OCI-M1 (cell line): ENCODE measurements around the gene ZNF830.
A peak's percentile ranks its signal among the peaks of the same experiment; 100 is the strongest.
"Not testable (repeated sequence)": the region's sequence is repeated elsewhere in the genome, so short reads cannot be mapped to it uniquely, and the experiment has no call there.

Experiments used
- DNase-seq: peaks from one replicate; lab custom pipeline; 2025; lab: John Stamatoyannopoulos, UW

ZNF830 gene

GRCh38 chr17:34961093-34961911, at the start of gene ZNF830, which contains the start of gene CCT6B:
Gene ZNF830, plus strand, starts transcription at chr17:34961540. Its CDS starts 27 bp downstream, at chr17:34961567.
Gene CCT6B, minus strand, starts transcription at chr17:34961460. Its CDS starts 67 bp downstream, at chr17:34961393.
- peak; percentile 96 for DNase-seq

- no peak for DNase-seq
Observed at GRCh38 chr17:34913001-34913400, 48.3 kb upstream of the ZNF830 start.

GRCh38 chr17:34916120-34916519, 45.2 kb upstream of the ZNF830 start:
- DNase-seq = no peak

- no peak for DNase-seq
Observed at GRCh38 chr17:34917381-34917780, 44.0 kb upstream of the ZNF830 start.

- peak; percentile 62 for DNase-seq
Observed at GRCh38 chr17:34920676-34921075, 40.7 kb upstream of the ZNF830 start.

GRCh38 chr17:34926661-34927060, 34.7 kb upstream of the ZNF830 start:
- DNase-seq = no peak

GRCh38 chr17:34930283-34930682, 31.1 kb upstream of the ZNF830 start:
- no peak for DNase-seq

- DNase-seq = not testable (repeated sequence)
Observed at GRCh38 chr17:34950780-34951179, 10.6 kb upstream of the ZNF830 start.

GRCh38 chr17:34958438-34958837, 2.9 kb upstream of the ZNF830 start:
- no peak for DNase-seq

- no peak for DNase-seq
Observed at GRCh38 chr17:34974179-34974578, 12.8 kb downstream of the ZNF830 start.

- DNase-seq = peak; percentile 26
Observed at GRCh38 chr17:34974794-34975785, 13.8 kb downstream of the ZNF830 start.

GRCh38 chr17:34979153-34979552, 17.8 kb downstream of the ZNF830 start:
- no peak for DNase-seq

- peak; percentile 51 for DNase-seq
Observed at GRCh38 chr17:34979650-34980352, 18.5 kb downstream of the ZNF830 start.

GRCh38 chr17:34980353-34980680, 19.0 kb downstream of the ZNF830 start, which contains the start of gene LIG3:
Gene LIG3, plus strand, starts transcription at chr17:34980512. Its CDS starts 2,494 bp downstream, at chr17:34983006.
- DNase-seq = peak; percentile 96

- peak; percentile 84 for DNase-seq
Observed at GRCh38 chr17:34980681-34981537, 19.6 kb downstream of the ZNF830 start.

GRCh38 chr17:34981538-34982241, 20.4 kb downstream of the ZNF830 start:
- peak; percentile 80 for DNase-seq

- DNase-seq = no peak
Observed at GRCh38 chr17:34987232-34987631, 25.9 kb downstream of the ZNF830 start.

GRCh38 chr17:34988644-34989043, 27.3 kb downstream of the ZNF830 start:
- DNase-seq = peak; percentile 83

- no peak for DNase-seq
Observed at GRCh38 chr17:34989473-34989872, 28.1 kb downstream of the ZNF830 start.

GRCh38 chr17:34990921-34991365, 29.6 kb downstream of the ZNF830 start:
- DNase-seq = no peak
